HFFc6 (cell line): Measurements from ENCODE around the gene FIP1L1. TPM values are rescaled to one million over a fixed set of nuclear protein-coding genes. Genes with fewer than 3 reads are reported as not detected.
A peak's percentile ranks its signal among the peaks of the same experiment; 100 is the strongest.

Source experiments
- DNase-seq: peaks from one replicate; pipeline ENCODE4 v3.0.0-alpha.2; 2018
- H3K27ac Mint-ChIP-seq: 2 replicates; pipeline ENCODE4 v1.8.0; 2020; ENCODE audit warnings: mild to moderate bottlenecking, mixed read lengths
- H3K27me3 Mint-ChIP-seq: 2 replicates; pipeline ENCODE4 v1.8.0; 2021; ENCODE audit warnings: mild to moderate bottlenecking, moderate library complexity, mixed read lengths; ENCODE audit not compliant: insufficient read depth
- H3K36me3 Mint-ChIP-seq: 2 replicates; pipeline ENCODE4 v1.8.0; 2021; ENCODE audit warnings: low read depth, mixed read lengths
- H3K4me1 Mint-ChIP-seq: 2 replicates; pipeline ENCODE4 v1.8.0; 2020; ENCODE audit warnings: low read depth, mixed read lengths
- H3K4me3 Mint-ChIP-seq: 2 replicates; pipeline ENCODE4 v1.8.0; 2020; ENCODE audit warnings: mild to moderate bottlenecking, moderate library complexity, mixed read lengths
- H3K9me3 Mint-ChIP-seq: 2 replicates; pipeline ENCODE4 v1.8.0; 2020; ENCODE audit warnings: mild to moderate bottlenecking, mixed read lengths
- total RNA-seq, 6 experiments: library from RNA; stranded (reverse); fragmentation: NEBNext Ultra II Directional; extraction: Animal tissue kit (Norgen Biotek cat#: 25700); gene quantifications; 2 replicates in 1 of 6; 3 replicates in 5 of 6; pipeline ENCODE4 v1.2.3, GENCODE V29; 2021
- TF ChIP-seq, protein P1 (sequence below): fragments of 200-600 bp; sonication (generic); IDR thresholded peaks from 2 replicates; pipeline ENCODE4 v1.5.0; 2021; ENCODE audit warnings: antibody characterized with exemption, mild to moderate bottlenecking

The FIP1L1 gene
- total RNA-seq, 6 experiments from 2014 or later, result 56.3 to 81.5 (median 77.4) TPM

DNA sequence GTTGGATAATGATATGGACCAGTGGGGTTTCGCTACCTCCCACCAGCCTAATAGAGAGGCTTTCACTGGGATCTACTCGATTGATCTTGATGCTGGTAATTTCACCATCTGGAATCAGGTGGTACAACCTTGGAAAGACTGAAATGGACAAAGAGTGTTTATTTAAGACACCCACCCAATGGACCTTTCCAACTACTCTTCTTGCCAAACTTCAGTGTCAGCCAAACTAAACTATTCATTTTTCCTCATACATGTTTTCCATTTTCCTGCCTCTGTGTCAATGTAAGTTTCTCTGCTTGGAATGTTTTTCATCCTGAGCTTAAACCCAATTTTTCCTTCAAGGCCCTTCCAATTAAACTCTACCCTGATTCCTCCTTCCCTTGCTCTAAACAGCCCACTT is 121.3 kb downstream of the FIP1L1 start:
- Mint-ChIP-seq H3K4me3 (no peak overlapping the region), H3K27ac (no peak overlapping the region), H3K36me3 (no peaks in the 10 kb centered on the region)

GRCh38 chr4:53499791-53500190 is 122.3 kb downstream of the FIP1L1 start:
- Mint-ChIP-seq H3K27ac (no peak overlapping the region), H3K27me3 (no peaks in the 10 kb centered on the region), H3K4me3 (no peak overlapping the region), H3K4me1 (peaks cover 13% of the 10 kb centered on the region), H3K9me3 (no peaks in the 10 kb centered on the region), H3K36me3 (no peaks in the 10 kb centered on the region)
- no peak for DNase-seq
- TF ChIP-seq, protein P1, sequence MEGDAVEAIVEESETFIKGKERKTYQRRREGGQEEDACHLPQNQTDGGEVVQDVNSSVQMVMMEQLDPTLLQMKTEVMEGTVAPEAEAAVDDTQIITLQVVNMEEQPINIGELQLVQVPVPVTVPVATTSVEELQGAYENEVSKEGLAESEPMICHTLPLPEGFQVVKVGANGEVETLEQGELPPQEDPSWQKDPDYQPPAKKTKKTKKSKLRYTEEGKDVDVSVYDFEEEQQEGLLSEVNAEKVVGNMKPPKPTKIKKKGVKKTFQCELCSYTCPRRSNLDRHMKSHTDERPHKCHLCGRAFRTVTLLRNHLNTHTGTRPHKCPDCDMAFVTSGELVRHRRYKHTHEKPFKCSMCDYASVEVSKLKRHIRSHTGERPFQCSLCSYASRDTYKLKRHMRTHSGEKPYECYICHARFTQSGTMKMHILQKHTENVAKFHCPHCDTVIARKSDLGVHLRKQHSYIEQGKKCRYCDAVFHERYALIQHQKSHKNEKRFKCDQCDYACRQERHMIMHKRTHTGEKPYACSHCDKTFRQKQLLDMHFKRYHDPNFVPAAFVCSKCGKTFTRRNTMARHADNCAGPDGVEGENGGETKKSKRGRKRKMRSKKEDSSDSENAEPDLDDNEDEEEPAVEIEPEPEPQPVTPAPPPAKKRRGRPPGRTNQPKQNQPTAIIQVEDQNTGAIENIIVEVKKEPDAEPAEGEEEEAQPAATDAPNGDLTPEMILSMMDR, result no peak

More for the DNA sequence above, 121.3 kb downstream of the FIP1L1 start:
- Mint-ChIP-seq H3K9me3 (no peaks in the 10 kb centered on the region), H3K4me1 (peaks cover 13% of the 10 kb centered on the region), H3K27me3 (no peaks in the 10 kb centered on the region)
- no peak for DNase-seq
- TF ChIP-seq, protein P1, result no peak

- H3K36me3 Mint-ChIP-seq, result no peaks in the 10 kb centered on the region
- H3K4me1 Mint-ChIP-seq, result peaks cover 13% of the 10 kb centered on the region
Observed at GRCh38 chr4:53500546-53500945, 123.1 kb downstream of the FIP1L1 start.

DNA sequence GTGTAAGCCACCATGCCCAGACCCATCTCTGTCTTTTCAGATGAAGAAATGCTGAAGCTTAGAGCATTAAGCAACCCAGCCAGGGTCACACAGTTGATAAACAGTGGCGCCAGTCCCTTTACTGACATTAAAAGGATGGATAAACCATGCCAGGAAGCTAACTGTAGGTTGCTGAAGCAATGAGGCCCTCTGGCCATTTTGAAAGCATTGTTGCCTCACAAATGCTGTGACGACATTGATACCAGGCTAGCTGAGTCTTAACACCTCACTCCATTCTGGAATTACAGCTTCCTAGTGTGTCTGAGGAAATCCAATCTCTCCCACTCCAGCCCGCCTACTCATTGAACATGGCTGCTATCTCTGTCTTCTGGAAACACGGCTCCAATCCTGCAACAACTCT is 124.1 kb downstream of the FIP1L1 start:
- TF ChIP-seq, protein P1, result no peak
- no peak overlapping the region for H3K27ac Mint-ChIP-seq
- H3K36me3 Mint-ChIP-seq, result no peaks in the 10 kb centered on the region
- peaks cover 13% of the 10 kb centered on the region for H3K4me1 Mint-ChIP-seq
- no peak overlapping the region for H3K4me3 Mint-ChIP-seq
- H3K9me3 Mint-ChIP-seq, result no peaks in the 10 kb centered on the region
- H3K27me3 Mint-ChIP-seq, result no peaks in the 10 kb centered on the region; the same call in 1 of the 2 replicates
- DNase-seq, result no peak

More at GRCh38 chr4:53500546-53500945, 123.1 kb downstream of the FIP1L1 start:
- Mint-ChIP-seq H3K27ac (no peak overlapping the region), H3K27me3 (no peaks in the 10 kb centered on the region; the same call in 1 of the 2 replicates), H3K9me3 (no peaks in the 10 kb centered on the region), H3K4me3 (no peak overlapping the region)
- TF ChIP-seq, protein P1, result no peak
- no peak for DNase-seq

DNA sequence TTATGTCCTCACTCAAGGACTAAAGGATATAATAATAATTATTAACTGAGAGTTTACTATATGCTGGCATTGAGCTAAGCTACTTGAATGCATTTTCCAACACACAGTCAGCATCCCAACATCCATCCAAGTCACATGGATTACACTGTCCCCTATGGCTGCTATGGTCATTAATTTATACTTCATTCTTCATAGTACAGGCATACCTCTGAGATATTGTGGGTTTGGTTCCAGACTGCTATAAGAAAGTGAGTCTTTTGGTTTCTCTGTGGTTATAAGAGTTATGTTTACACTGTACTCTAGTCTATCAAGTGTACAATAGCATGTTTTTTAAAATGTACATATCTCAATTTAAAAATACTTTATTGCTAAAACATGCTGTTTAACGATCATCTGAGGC is 124.7 kb downstream of the FIP1L1 start:
- Mint-ChIP-seq H3K4me1 (peaks cover 13% of the 10 kb centered on the region), H3K4me3 (no peak overlapping the region), H3K27me3 (no peaks in the 10 kb centered on the region; the same call in 1 of the 2 replicates), H3K36me3 (no peaks in the 10 kb centered on the region), H3K9me3 (no peaks in the 10 kb centered on the region), H3K27ac (no peak overlapping the region)
- TF ChIP-seq, protein P1, result no peak
- DNase-seq, result no peak

GRCh38 chr4:53505947-53506346 is 128.5 kb downstream of the FIP1L1 start:
- Mint-ChIP-seq H3K4me1 (peaks cover 18% of the 10 kb centered on the region), H3K9me3 (no peaks in the 10 kb centered on the region)

More at GRCh38 chr4:53505947-53506346, 128.5 kb downstream of the FIP1L1 start:
- TF ChIP-seq, protein P1, result peak; percentile 61
- H3K36me3 Mint-ChIP-seq, result no peaks in the 10 kb centered on the region
- H3K27ac Mint-ChIP-seq, result no peak overlapping the region
- DNase-seq, result peak; percentile 31
- no peak overlapping the region for H3K4me3 Mint-ChIP-seq
- no peaks in the 10 kb centered on the region; the same call in 1 of the 2 replicates for H3K27me3 Mint-ChIP-seq
